SH-SY5Y (cell line): ENCODE results near the gene PPT1.

Source experiments
- GATA2 ChIP-seq: IDR thresholded peaks from 2 replicates; pipeline ENCODE4 v1.6.1; 2011; ENCODE audit warnings: mild to moderate bottlenecking, low read depth, low read length
- GATA3 ChIP-seq: IDR thresholded peaks from 2 replicates; pipeline ENCODE4 v1.6.1; 2011; ENCODE audit warnings: low read depth, mild to moderate bottlenecking, low read length, moderate library complexity

Gene PPT1

GRCh38 chr1:40053138-40053887 lies 43.7 kb downstream of the PPT1 start:
- TF ChIP-seq GATA2, result no peak
- no peak for TF ChIP-seq GATA3

DNA sequence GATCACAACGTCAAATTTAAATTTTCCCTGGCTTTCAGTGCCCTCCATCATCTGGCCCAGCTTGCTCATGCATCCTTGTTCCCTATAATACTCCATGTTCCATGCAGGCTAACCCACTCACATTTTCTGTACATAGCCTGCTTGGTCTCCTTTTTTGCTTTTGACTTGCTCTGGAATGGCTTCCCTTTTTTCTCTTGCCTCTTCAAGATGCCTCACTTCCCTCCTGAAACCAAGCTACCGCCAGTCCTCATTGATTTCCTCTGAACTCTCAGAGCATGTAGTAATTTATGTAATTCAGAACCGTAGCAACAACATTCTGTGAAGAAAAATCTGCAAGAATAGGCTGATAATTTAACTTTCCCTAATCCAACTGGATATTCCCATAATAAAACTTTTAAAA lies 46.2 kb downstream of the PPT1 start:
- no peak for TF ChIP-seq GATA3
- TF ChIP-seq GATA2, result no peak

GRCh38 chr1:40049725-40050124 lies 47.3 kb downstream of the PPT1 start:
- TF ChIP-seq GATA2 (no peak), GATA3 (no peak)

DNA sequence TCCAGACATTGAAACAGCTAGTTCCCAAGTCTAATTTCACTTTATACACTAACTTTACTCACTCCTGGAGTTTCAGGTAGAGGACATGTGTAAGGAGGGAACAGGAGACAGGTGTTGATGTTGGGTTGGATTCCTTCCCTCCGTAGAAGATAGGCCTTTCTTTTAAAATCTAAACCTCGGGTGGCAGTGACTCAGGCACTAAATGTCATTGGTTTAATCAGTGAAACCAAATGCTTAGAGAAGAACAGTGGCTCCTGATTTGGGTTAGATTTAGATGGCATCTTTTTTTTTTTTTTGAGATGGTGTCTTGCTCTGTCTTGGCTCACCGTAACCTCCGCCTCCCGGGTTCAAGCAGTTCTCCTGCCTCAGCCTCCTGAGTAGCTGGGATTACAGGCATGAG lies 49.3 kb downstream of the PPT1 start:
- TF ChIP-seq GATA2 (no peak), GATA3 (no peak)

GRCh38 chr1:40047276-40047675 lies 49.8 kb downstream of the PPT1 start:
- TF ChIP-seq GATA2 (no peak), GATA3 (no peak)

- TF ChIP-seq GATA3 (no peak), GATA2 (no peak)
Measured at GRCh38 chr1:40045766-40046165, 51.3 kb downstream of the PPT1 start.

- no peak for TF ChIP-seq GATA3
- TF ChIP-seq GATA2, result no peak
Measured at GRCh38 chr1:40045182-40045581, 51.9 kb downstream of the PPT1 start.

GRCh38 chr1:40044110-40044509 lies 52.9 kb downstream of the PPT1 start:
- TF ChIP-seq GATA3, result no peak
- TF ChIP-seq GATA2, result no peak

DNA sequence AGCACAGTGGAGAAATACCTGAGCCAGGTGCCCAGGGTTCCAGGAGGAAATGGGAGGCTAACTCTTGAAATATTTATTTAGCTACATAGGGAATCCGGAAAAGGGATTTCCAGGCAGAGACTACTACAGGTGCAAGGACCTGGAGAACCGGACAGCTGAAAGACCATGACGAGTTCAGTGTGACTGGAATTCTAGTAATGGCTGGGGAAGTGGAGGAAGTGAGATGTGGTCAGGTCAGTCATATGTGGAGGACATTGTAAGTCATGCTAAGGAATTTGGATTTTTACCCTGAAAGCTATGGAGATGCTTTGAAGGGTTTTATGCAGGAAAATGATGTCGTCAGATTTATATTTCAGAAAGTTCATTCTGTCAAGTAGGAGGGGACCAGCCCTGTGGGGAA lies 54.7 kb downstream of the PPT1 start:
- TF ChIP-seq GATA3 (no peak), GATA2 (no peak)

- TF ChIP-seq GATA3, result no peak
- TF ChIP-seq GATA2, result no peak
Measured at GRCh38 chr1:40041466-40041838, 55.6 kb downstream of the PPT1 start.

- TF ChIP-seq GATA2 (no peak), GATA3 (no peak)
Measured at GRCh38 chr1:40040511-40041465, 56.3 kb downstream of the PPT1 start, which contains the start of gene CAP1. CAP1 (plus strand) TSS chr1:40040729; CDS start chr1:40059347, 18,618 bp downstream.

GRCh38 chr1:40039757-40040510 lies 57.1 kb downstream of the PPT1 start:
- TF ChIP-seq GATA2 (no peak), GATA3 (no peak)

GRCh38 chr1:40039245-40039756 lies 57.8 kb downstream of the PPT1 start:
- TF ChIP-seq GATA2 (no peak), GATA3 (no peak)

DNA sequence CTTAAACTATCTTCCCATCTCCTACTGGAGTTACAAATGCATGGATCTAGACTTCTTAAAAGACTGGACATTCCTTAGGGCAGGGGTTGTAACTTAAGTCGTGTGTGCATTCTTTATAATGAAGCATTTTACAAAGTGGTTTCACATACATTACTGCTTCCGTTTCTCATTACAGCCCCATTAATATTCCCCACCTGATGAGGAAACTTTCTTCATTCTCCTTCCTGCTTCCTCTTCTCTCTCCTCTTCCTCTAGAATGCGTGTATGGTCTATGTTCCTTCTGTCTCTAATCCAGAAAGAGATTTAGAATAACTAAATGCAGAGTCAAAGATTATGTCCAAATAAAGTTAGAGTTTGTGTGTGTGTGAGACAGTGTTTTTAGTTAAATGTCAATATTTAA lies 58.4 kb downstream of the PPT1 start:
- TF ChIP-seq GATA2 (no peak), GATA3 (no peak)

- TF ChIP-seq GATA2, result no peak
- no peak for TF ChIP-seq GATA3
Measured at GRCh38 chr1:40036574-40036973, 60.5 kb downstream of the PPT1 start.
